Activated CD4-positive, alpha-beta T cell treated with anti-CD3 and anti-CD28 coated beads, Interleukin-2, Interleukin-4, amounts not matched to agents 100 ng/mL and 50 ng/mL, durations not matched to agents 16 hours and 8 hours (primary cell): Measurements from ENCODE around the gene CCNG1.

Experiments
- DNase-seq: peaks from one replicate; pipeline ENCODE4 v3.0.0-alpha.2; 2020; ENCODE audit warnings: low spot score

Gene CCNG1

GRCh38 chr5:163489745-163490075 is 52.3 kb downstream of the CCNG1 start:
- DNase-seq = no peak
